Activated CD4-positive, alpha-beta T cell treated with anti-CD3 and anti-CD28 coated beads, Interleukin-2, amount 50 U/mL, for 24 hours (primary cell): Measurements from ENCODE around the gene PAX7.

Experiments
- DNase-seq, 2 donors: peaks; one replicate each; pipeline ENCODE4 v3.0.0-alpha.2; 2020; ENCODE audit warnings: low read depth in 1 of 2, low spot score in 1 of 2

Gene PAX7

DNA sequence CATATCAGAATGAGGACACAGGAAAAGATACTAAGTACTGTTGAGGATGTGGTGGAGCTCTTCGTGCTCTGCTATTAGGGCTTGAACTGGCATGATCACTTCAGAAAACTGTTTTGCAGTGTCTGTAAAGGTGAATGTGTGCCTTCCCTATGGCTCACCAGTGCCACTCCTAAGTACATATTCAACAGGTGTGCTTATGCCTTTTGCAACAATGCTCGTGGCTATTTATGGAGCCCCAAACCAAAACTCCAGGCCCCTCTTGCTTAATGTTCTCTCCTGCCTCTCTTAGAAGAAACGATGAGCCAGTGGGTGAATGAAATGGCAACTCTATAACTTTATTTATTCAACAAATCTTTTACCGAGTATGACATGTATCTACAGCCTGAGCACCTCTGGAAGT, 158.6 kb downstream of the PAX7 start:
- DNase-seq: no peak

GRCh38 chr1:18792747-18793146, 162.1 kb downstream of the PAX7 start:
- DNase-seq: no peak

GRCh38 chr1:18793164-18793563, 162.5 kb downstream of the PAX7 start:
- no peak for DNase-seq

DNA sequence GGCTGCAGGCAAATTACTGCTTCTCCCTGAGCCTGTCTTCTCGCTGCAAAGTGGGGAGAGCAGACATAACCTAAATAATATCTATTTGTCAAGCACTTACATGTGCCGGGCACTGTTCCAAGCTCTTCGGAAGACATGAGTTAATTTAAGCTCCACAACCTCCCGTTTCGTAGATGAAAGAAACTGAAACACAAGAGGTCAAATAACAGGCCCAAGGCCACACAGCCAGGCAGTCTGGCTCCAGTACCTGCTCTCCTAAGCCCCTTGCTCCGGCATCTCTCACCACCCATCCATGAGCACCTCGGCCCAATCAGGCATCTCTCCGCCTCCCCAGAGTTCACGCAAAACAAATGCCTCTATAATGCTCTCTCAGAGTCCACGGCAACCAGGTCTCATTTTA, 163.4 kb downstream of the PAX7 start:
- DNase-seq: no peak

DNA sequence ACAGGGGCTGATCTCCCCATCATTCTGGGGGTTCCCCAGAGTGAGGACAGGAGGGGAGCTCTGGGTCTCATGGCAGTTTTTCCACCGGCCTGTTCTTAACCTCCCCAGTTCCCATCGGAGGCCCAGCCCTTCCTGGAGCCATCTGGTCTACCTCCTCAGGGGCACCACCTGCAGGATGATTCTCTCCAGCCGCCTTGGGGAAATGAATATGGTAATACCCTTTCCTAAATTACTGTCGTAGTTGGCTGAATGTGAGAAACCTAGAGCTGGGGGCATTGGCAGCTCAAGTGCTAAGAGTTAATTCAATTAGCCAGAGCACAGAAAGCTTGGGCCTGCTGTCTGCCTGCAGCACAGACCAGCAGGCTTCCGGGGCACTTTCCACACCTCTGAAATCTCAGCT, 163.9 kb downstream of the PAX7 start:
- DNase-seq: no peak

DNA sequence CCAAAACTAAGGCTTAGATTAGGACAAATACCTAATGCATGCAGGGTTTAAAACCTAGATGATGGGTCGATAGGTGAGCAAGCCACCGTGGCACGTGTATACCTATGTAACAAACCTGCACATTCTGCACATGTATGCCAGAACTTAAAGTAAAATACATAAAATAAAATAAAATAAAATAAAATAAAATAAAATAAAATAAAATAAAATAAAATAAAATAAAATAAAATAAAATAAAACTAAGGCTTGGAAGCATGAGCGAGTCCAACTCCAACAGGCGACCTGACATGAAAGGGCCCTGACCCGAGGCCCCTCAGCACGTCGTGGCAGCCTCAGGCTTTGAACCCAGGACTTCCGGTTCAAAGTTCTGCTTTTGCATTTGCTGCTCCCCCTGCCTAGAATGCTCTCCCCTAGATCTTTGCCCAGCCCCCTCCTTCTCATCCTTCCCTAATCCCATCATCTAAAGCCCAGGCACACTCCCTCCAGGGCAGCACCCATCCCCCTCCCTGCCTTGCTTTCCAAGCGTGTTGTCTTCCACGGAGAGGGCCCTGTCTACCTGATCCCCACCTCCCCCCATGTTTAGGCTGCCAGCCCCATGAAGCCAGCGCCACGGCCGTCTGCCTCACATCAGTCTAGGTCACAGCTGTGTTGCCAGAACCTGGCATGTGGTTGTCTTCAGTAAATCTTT, 164.5 kb downstream of the PAX7 start:
- DNase-seq: no peak

GRCh38 chr1:18796950-18797349, 166.3 kb downstream of the PAX7 start:
- DNase-seq: no peak
